Activated CD4-positive, CD25-positive, alpha-beta regulatory T cell treated with anti-CD3 and anti-CD28 coated beads, Interleukin-2, amount 50 U/mL, for 16 hours (primary cell): Measurements from ENCODE around the gene NPR1.
"Not testable (repeated sequence)": the region's sequence is repeated elsewhere in the genome, so short reads cannot be mapped to it uniquely, and the experiment has no call there.

ENCODE experiments used
- DNase-seq: peaks from one replicate; pipeline ENCODE4 v3.0.0-alpha.2; 2020; ENCODE audit warnings: low read depth, low spot score

Gene NPR1

DNA sequence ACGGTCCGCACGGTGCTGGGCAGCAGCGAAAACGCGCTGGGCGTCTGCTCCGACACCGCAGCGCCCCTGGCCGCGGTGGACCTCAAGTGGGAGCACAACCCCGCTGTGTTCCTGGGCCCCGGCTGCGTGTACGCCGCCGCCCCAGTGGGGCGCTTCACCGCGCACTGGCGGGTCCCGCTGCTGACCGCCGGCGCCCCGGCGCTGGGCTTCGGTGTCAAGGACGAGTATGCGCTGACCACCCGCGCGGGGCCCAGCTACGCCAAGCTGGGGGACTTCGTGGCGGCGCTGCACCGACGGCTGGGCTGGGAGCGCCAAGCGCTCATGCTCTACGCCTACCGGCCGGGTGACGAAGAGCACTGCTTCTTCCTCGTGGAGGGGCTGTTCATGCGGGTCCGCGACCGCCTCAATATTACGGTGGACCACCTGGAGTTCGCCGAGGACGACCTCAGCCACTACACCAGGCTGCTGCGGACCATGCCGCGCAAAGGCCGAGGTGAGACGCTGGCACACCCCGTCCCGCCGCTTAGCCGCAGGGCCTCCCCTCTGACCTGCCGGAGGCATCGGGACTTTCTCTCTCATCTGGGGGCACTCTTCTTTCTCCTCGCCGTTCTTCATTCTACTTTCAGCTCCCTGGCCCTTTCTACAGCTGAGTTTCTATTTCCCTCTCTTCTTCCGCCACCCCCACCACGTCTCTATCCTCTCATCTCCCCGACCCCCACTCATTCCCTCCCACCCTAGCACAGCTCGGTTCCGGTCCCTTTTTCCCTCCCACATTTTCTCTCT lies 1.0 kb downstream of the NPR1 start:
- DNase-seq: no peak

DNA sequence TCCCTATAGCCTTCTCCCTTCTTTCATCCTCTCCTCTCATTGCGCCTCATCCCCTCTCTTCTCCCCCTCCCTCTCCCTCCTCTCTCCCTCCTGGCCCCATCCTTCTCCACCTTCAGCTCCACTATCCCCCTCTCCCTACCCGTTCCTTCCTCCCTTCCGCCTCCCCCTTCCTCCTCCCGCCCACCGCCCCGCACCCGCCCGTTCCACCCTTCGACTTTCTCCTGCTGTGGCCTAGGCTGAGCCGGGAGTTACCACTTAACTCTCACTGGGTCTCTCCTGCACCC lies 1.6 kb downstream of the NPR1 start:
- no peak for DNase-seq

DNA sequence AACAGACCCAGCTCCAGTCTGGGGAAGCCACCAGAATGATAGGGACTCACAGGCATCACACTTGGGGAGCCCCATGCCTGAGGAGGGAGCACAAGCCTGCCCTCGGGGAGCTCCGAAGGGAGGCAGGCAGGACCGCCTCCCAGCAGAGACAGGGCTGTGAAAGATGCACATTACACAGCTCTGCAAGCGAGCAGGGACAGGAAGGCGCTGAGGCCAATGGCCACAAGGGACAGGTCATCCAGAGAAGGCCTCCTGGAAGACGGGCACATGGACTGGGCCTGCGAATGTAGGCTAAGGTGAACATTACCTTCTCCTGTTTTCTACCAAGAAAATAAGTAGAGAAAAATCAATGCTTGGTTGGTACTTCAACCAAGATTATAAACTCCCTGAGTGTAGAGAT lies 4.2 kb downstream of the NPR1 start:
- DNase-seq: no peak

DNA sequence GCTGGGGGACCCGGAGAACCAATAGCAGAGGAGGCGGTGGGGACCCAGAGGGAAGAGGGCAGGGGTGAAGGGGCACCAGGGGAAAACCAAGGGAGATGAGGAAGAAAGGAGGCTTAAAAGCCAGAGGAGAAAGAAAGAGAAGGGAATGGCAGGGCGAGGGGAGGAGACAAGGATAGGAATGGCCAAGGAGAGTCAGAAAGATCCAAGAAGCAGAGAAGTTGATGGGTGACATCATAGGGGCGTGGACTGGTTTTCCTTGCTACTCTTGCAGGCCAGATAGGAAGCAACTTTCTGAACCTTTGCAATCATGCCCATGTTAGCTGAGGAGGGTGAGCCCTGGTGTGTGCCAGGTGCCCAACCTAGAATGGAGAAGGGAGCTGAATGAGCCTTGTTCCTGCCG lies 5.4 kb downstream of the NPR1 start:
- DNase-seq: no peak

DNA sequence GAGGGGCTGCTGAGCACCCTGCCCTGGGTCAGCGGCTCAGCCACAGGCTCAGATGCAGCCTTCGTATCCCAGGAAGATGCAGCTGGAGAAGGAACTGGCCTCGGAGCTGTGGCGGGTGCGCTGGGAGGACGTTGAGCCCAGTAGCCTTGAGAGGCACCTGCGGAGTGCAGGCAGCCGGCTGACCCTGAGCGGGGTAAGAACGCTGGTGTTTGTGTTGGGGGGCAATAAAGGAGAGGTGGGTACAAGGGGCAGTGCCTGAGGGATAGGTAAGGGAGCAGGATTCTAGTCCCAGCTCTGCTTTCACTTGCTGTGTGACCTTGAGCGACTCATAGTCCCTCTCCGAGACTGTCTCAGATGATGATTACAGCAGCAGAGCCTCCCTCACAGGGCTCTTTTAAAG lies 6.4 kb downstream of the NPR1 start:
- DNase-seq: no peak

DNA sequence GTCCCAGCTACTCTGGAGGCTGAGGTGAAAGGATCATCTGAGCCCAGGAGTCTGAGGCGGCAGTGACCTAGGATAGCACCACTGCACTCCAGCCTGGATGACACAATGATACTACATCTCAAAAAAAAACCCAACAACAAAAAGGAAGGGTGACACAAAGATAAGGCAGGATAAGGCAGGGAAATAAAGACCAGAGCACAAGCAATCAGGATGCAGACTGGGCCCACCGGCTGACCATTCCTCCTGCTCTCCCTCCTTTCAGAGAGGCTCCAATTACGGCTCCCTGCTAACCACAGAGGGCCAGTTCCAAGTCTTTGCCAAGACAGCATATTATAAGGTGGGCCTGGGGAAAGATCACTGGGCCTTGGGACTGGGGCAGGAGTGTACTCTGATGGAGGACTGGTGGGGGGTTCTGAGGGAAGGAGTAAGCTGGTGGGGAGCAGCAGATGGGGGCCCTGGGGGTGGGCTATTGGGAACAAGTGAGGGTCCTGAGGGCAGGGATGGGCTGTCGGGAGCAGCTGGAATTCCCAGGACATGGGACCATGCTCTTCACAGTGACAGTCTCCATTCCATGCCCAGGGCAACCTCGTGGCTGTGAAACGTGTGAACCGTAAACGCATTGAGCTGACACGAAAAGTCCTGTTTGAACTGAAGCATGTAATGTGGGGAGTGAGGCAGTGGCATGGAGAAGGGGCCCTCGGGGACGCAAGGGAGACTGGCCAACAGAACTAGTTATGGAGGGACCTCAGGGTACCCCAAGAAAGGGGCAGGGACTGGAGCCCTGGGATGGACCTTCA lies 7.3 kb downstream of the NPR1 start:
- no peak for DNase-seq

DNA sequence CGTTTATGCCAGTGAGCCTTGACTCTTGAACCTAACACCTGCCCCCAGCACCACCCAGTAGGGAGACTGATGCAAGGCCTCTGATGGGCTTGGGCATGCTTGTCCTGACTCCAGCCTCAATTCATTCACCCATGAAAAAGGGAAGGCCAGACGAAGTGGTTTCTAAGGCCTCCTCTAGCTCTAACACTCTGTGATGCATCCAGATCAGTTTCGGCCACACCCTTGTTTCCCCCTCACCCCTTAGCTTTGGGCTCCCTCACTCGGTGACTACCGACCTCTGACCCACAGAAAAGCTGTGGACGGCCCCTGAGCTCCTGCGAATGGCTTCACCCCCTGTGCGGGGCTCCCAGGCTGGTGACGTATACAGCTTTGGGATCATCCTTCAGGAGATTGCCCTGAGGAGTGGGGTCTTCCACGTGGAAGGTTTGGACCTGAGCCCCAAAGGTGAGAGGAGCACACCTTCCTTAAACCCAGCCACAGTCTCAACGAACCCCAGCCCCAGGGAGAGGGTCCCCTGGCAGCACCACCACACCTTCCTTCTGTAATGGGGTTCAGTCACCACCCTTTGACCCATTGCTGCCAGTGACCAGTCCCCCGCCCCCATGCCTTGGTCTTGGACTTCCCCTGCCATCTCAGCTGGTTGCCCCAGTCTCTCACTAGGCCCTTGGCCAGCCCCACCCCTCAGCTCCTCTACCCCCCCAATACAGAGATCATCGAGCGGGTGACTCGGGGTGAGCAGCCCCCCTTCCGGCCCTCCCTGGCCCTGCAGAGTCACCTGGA lies 9.0 kb downstream of the NPR1 start:
- no peak for DNase-seq

DNA sequence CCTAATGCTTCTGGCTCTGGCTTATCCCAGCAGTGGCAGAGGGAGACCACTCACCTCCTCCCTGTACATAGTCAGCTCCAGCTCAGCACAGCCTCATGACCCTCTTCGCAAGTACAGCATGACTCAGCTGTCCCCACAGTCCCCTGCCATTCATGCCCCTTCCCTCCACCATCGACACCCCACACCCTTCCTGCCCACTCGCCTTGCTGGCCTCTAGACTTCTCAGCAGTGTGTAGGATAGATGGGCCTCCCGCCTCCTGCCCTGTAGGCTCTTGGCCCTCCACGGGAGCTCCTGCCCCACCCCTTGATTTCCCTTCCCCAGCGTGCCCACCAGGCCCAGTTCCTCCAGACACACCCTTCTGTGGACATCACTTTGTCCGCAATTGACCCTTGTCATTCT lies 9.8 kb downstream of the NPR1 start:
- no peak for DNase-seq

DNA sequence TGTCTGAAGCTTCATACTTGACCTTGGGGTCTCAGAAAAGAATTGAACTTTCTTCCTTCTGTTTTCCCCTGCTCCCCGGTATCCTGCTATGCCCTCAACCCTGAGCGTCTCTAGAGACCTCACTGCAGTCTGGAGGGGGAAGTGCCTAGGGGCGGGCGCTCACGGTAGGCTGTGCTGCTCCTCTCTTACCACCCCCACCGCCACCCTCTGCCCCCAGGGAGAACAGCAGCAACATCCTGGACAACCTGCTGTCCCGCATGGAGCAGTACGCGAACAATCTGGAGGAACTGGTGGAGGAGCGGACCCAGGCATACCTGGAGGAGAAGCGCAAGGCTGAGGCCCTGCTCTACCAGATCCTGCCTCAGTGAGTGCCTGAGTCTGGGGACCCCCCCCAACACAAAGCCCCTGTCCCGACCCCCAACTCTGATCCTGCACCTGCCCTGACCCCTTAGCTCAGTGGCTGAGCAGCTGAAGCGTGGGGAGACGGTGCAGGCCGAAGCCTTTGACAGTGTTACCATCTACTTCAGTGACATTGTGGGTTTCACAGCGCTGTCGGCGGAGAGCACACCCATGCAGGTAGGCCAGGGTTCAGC lies 10.3 kb downstream of the NPR1 start:
- DNase-seq: no peak

DNA sequence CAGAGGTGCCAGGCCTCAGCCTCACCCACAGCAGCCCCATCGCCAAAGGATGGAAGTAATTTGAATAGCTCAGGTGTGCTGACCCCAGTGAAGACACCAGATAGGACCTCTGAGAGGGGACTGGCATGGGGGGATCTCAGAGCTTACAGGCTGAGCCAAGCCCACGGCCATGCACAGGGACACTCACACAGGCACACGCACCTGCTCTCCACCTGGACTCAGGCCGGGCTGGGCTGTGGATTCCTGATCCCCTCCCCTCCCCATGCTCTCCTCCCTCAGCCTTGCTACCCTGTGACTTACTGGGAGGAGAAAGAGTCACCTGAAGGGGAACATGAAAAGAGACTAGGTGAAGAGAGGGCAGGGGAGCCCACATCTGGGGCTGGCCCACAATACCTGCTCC lies 15.0 kb downstream of the NPR1 start:
- no peak for DNase-seq

DNA sequence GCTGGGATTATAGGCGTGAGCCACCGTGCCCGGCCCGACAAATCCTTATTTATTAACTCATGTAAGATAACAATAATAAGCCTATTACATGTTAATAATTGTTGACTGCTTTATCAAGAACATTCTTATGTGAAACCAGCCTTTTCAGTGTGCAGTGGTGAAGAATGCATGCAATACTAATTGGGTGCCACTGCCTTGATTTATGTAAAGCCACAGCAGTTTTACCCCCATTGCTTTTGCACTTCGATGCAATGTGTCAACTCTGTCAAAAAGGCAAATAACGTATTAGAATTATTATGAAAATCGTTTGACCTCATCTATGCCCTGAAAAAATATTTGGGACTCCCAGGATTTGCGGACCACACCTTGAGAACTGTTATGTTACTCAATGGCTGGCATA lies 18.3 kb downstream of the NPR1 start:
- no peak for DNase-seq

DNA sequence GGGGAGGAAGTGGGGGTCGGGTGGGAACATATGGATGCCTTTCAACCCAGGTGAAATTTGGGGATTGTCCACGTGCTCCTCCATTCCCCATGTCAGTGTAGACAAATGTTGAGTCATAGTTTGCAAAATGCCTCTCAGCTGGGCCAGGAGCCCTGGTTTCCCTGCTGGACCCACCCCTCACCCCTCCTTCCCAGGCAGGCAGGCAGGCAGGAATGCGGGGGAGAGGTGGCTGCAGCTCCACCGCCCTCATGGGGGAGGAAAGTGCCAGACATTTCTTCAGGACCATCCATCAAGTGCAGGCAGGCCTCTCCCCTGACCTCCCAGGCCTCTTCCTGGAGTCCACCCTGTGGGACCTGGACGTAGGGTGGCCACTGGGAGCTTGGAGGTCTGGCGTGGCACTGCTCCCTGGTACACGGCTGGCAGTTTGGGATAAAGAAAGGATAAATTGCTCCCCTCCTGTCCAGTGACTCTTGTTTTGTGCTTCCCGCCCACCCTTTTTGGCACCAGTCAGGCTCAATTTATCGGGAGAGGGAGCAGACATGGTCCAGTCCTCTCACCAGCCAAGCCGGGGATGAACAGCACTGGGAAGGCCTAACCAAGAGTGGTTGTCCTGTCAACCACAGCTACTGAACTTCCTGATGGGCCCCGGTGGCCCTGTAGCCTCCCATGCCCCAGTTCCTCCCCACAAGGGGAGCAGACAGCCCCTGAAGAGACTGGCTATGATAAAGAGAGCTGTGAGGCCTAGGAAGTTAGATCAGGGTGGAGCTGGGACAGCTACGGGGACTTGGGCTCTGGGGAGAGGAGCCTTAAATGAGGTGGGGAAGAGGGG lies 18.9 kb downstream of the NPR1 start:
- DNase-seq: no peak

DNA sequence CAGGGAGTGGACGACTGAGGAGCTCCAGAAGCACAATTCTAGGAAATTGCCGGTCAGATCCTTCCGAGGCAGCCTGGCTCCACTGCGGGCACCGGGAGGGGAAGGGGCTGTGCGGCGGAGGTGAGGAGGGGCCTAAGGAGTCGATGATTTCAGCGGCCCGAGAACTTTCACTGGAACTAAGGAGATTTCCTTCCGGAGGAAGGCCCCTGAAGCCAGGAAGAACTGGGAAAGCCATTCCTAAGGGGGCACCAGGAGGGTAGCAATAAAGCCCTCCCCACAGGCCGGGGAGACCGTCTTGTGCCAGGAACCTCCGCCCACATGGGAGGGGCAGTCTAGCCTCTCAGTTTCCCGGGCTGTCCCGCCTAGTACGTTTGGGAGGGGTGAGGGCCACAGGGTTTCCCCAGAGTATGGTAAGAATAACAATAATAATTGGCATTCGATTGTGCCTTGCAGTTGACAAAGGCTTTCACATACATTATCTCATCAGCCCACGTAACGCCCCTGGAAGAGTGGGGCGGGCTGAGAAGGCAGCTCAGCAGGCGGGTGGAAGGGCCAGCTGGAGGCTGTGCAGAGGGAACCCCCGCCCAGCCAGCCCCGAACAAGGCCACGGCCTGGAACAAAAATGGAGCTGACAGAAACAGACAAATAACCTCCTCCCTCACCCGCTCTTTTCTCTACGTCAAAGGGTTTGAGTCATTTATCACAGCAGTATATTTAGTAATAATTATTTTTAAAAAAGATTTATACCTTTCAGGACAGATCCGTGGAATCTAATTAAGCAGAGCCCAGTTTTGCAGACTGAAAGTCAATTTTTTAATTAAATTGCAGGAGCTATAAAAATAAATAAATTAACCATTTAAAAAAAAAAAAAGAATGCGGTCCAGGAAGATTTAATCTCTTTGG lies 19.8 kb downstream of the NPR1 start:
- no peak for DNase-seq

DNA sequence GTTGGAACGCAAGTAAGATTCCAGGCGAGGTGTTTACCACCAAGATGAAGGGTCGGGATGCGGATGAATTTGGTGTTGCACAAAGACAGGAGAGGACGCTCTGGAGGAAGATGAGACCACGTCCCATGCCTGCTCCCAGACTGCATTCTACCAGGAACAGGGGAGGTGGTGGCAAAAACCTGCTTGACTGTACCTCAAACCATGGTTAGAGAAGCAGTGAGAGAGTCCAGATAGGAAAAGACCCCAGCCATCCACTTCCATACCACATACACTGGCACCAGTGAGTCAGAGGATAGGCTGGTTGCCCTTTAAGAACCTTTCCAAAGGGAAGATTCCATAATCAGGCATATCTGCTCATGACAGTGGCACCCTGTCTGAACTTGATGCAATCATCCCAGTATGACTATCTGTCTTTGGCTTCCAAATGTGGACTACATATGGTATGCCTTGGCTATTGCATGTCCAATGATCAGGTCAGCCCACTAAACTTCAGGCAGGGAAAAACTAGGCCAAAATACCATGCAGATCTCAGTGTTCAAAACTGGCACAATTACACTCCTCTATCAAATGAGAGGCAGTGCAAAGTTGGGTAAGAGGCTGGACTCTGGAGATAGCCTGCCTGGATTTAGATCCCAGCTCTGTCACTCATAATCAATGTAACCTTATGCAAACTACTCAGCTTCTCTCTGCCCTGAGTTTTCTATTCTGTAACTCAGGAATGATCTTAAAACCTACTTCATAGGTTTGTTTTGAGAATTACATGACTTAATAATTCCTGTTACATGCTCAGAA lies 20.6 kb downstream of the NPR1 start:
- DNase-seq: no peak

DNA sequence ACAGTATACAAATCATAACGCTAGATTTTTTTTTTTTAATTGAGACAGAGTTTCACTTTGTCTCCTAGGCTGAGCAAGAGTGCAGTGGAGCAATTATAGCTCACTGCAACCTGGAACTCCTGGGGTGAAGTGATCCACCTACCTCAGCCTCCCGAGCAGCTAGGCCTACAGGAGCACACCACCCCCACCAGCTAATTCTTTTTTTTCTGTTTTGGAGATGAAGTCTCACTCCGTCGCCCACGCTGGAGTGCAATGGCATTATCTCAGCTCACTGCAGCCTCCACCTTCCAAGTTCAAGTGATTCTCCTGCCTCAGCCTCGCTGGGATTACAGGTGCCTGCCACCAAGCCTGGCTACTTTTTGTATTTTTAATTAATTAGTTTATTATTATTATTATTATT lies 21.3 kb downstream of the NPR1 start:
- no peak for DNase-seq

DNA sequence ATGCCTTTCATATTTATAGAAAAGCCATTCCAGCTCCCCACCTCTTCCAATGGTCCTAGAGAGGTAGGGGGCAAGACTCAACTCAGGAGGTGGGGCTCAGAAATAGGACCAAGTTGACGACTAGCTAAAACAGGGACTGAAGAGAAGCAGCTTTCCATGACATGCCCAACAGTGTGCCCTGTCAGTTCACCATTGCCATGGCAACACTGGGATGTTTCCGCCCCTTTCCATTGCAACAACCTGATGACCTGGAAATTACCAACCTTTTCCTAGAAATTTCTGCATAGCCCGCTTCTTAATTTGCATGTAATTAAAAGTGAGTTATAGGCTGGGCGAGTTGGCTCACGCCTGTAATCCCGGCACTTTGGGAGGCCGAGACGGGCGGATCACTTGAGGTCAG lies 27.0 kb downstream of the NPR1 start:
- DNase-seq: no peak

DNA sequence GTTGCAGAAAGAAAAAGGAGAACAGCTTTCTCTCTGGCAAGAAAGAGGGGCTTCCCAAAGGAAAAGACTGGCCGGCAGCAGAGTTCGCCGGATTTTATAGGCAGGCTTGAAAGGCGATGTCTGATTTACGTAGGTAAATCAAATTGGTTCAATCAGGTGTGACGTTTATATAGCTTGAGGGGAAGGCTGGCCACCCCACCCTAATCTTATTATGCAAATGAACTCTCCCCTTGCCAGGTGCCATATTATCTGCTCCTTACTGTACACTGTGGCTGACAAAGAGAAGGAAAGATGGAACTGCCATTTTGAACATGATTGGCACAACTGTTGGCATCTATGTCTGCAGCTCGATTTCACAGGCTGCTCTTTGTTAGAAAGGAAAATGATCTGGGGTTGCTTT lies 32.5 kb downstream of the NPR1 start:
- DNase-seq: no peak

DNA sequence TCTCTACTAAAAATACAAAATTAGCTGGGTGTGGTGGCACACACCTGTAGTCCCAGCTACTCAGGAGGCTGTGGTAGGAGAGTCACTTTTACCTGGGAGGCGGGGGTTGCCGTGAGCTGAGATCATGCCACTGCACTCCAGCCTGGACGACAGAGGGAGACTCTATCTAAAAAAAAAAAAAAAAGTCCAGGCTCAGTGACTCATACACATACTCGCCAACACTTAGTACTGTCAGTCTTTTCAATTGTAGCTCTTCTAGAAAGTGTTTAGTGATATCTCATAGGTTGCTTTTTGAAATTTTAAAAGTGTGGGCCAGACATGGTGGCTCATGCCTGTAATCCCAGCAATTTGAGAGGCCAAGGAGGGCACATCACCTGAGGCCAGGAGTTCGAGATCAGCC lies 37.7 kb downstream of the NPR1 start:
- not testable (repeated sequence) for DNase-seq

DNA sequence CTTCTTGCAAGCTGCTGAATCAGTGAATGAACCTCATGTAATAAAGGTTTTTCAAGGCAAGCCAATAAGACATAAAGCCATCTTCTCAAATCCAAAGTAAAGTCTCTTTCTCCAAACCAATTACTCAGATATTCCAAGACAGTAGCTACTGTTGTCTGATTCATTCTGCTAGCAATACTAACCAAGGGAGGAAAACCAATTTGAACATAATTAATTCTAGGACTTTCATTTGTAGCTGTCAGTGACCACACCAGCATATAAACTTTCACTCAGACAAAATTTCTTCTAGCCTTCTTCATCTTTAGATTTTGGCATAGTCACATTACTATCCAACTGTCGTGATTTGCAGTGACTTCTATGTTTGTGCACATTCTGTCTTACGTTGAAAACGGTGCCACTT lies 38.8 kb downstream of the NPR1 start:
- DNase-seq: no peak

DNA sequence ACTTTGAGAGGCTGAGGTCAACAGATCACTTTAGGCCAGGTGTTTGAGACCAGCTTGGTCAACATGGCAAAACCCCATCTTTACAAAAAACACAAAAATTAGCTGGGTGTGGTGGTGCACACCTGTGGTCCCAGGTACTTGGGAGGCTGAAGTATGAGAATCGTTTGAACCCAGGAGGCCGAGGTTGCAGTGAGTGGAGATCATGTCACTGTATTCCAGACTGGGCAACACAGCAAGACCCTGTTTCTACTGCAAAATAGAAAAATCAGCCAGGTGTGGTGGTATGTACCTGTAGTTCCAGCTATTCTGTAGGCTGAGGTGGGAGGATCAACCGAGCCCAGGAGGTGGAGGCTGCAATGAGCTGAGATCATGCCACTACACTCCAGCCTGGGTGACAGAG lies 45.2 kb downstream of the NPR1 start:
- no peak for DNase-seq
